ENCODE data around the gene MEI1. TPM values are rescaled to one million over a fixed set of nuclear protein-coding genes. Genes with fewer than 3 reads are reported as not detected.

Gene MEI1
- total RNA-seq, 1 experiment from 2014 or later: 0.20 TPM

- Histone ChIP-seq H4K8ac (replicated peaks; ENCODE audit: insufficient read length, low read depth, low read length) (no peak overlapping the region), H3K4me1 (ENCODE audit: insufficient read depth, low read length) (no peaks in the 10 kb centered on the region), H3K4ac (ENCODE audit: low read depth, low read length) (no peak overlapping the region), H3K18ac (ENCODE audit: insufficient read length, low read depth, low read length) (no peak overlapping the region), H3K4me2 (ENCODE audit: insufficient read depth, insufficient read length, low read length) (no peak overlapping the region), H3K79me1 (ENCODE audit: insufficient read depth, low read depth, low read length, poor library complexity, severe bottlenecking) (no peaks in the 10 kb centered on the region), H2BK15ac (ENCODE audit: low read depth, low read length) (no peak overlapping the region), H3K9me3 (ENCODE audit: control insufficient read depth, low read depth, low read length) (no peaks in the 10 kb centered on the region), H2BK120ac (ENCODE audit: low read depth, low read length, poor library complexity, severe bottlenecking) (no peak overlapping the region), H3K79me2 (ENCODE audit: insufficient read depth, low read length) (no peaks in the 10 kb centered on the region), H4K5ac (ENCODE audit: insufficient read length, low read depth, low read length) (no peak overlapping the region), H2BK5ac (ENCODE audit: insufficient read length, low read length) (no peak overlapping the region), H2AK5ac (ENCODE audit: insufficient read length, low read length) (no peak overlapping the region), H2BK12ac (ENCODE audit: insufficient read length, low read depth, low read length) (no peak overlapping the region), H2AFZ (ENCODE audit: low read length) (no peak overlapping the region), H3K23ac (ENCODE audit: insufficient read length, low read depth, low read length) (no peak overlapping the region), H4K91ac (ENCODE audit: insufficient read length, low read depth, low read length) (no peak overlapping the region), H3K9ac (ENCODE audit: extremely low read depth, insufficient read length, low read length) (no peak overlapping the region), H3K23me2 (ENCODE audit: insufficient read length, low read depth, low read length, poor library complexity, severe bottlenecking) (no peaks in the 10 kb centered on the region), H4K20me1 (ENCODE audit: control insufficient read depth, insufficient read depth, insufficient read length) (no peaks in the 10 kb centered on the region), H3K27ac (ENCODE audit: insufficient read length, low read depth, low read length) (no peak overlapping the region), H3K27me3 (ENCODE audit: insufficient read depth, low read length) (no peaks in the 10 kb centered on the region), H2BK20ac (ENCODE audit: low read depth, low read length, poor library complexity, severe bottlenecking) (no peak overlapping the region), H3T11ph (ENCODE audit: low read length) (no peak overlapping the region), H3K14ac (ENCODE audit: insufficient read depth, low read length) (no peak overlapping the region), H3K56ac (ENCODE audit: insufficient read length, low read depth, low read length) (no peak overlapping the region)
- H3K27me3 Mint-ChIP-seq (ENCODE audit: low read depth): peaks cover 8% of the 10 kb centered on the region
- no peaks in the 10 kb centered on the region for H3K9me3 Mint-ChIP-seq
- no peak for DNase-seq
- no peak overlapping the region for H3K4me3 Mint-ChIP-seq
- H3K4me1 Mint-ChIP-seq: peaks cover 5 to 7% of the 10 kb centered on the region in 2 experiments; a peak in 2 of 4 replicates
- no peaks in the 10 kb centered on the region for H3K36me3 Mint-ChIP-seq (ENCODE audit: insufficient read depth in 1 of 3, low read depth in 3 of 3)
- H3K27ac Mint-ChIP-seq: no peak overlapping the region
- no CpG with 5 or more reads among the region's 1 CpG for WGBS (ENCODE audit: extremely low coverage, insufficient read length, low lambda C conversion rate)
- no peak for TF ChIP-seq CTCF (conservative IDR thresholded peaks at IDR 0.05)
Measured at GRCh38 chr22:41781507-41781906, 82.2 kb downstream of the MEI1 start.

Data from H9 (cell line).